Measurements from ENCODE around the gene ARX.
A peak's percentile ranks its signal among the peaks of the same experiment; 100 is the strongest.

The ARX gene

GRCh38 chrX:25015486-25016360 lies at the start of gene ARX:
ARX (minus strand) TSS chrX:25015965; CDS start chrX:25015737, 228 bp downstream.
- peak; percentile 48 for DNase-seq

- no peak for DNase-seq
These were observed 43.5 kb upstream of the ARX start for GRCh38 chrX:25059273-25059672.

GRCh38 chrX:25052798-25053534 lies 37.2 kb upstream of the ARX start:
- no peak for DNase-seq

- no peak for DNase-seq
These were observed 34.2 kb upstream of the ARX start for GRCh38 chrX:25049971-25050370.

GRCh38 chrX:25049357-25049756 lies 33.6 kb upstream of the ARX start:
- DNase-seq, result no peak

GRCh38 chrX:25048178-25048577 lies 32.4 kb upstream of the ARX start:
- DNase-seq, result no peak

GRCh38 chrX:25043192-25043591 lies 27.4 kb upstream of the ARX start:
- no peak for DNase-seq

- DNase-seq, result no peak
These were observed 23.3 kb upstream of the ARX start for GRCh38 chrX:25039036-25039435.

GRCh38 chrX:25034889-25035288 lies 19.1 kb upstream of the ARX start:
- DNase-seq, result no peak

GRCh38 chrX:25029288-25029825 lies 13.6 kb upstream of the ARX start:
- DNase-seq, result no peak

GRCh38 chrX:25028726-25029125 lies 13.0 kb upstream of the ARX start:
- no peak for DNase-seq

GRCh38 chrX:25026576-25026975 lies 10.8 kb upstream of the ARX start:
- DNase-seq, result no peak

- DNase-seq, result no peak
These were observed 9.8 kb upstream of the ARX start for GRCh38 chrX:25025615-25026014.

GRCh38 chrX:25023908-25024307 lies 8.1 kb upstream of the ARX start:
- DNase-seq, result no peak

GRCh38 chrX:25022499-25023325 lies 6.9 kb upstream of the ARX start:
- no peak for DNase-seq

- peak; percentile 16 for DNase-seq
These were observed 5.2 kb upstream of the ARX start for GRCh38 chrX:25020905-25021449.

GRCh38 chrX:25020391-25020904 lies 4.7 kb upstream of the ARX start:
- DNase-seq, result no peak

GRCh38 chrX:25019707-25020390 lies 4.1 kb upstream of the ARX start:
- DNase-seq, result no peak

GRCh38 chrX:25018682-25019081 lies 2.9 kb upstream of the ARX start:
- DNase-seq, result no peak

GRCh38 chrX:25017667-25018247 lies 2.0 kb upstream of the ARX start:
- no peak for DNase-seq

GRCh38 chrX:25016938-25017598 lies 1.3 kb upstream of the ARX start:
- DNase-seq, result no peak

Data from NCI-H510A treated with DMSO at 0.1 percent for 48 hours (cell line).